PC-3 (cell line): ENCODE data around the gene PLA2G4A. TPM values are rescaled to one million over a fixed set of nuclear protein-coding genes. Genes with fewer than 3 reads are reported as not detected.

ENCODE experiments used
- ATAC-seq: fragments of 200-7000 bp; cut with Tn5 transposase; 2 replicates; pipeline ENCODE4 v1.9.1; 2020; ENCODE audit warnings: mild to moderate bottlenecking, moderate library complexity
- BruUV-seq: library from RNA; stranded (reverse); fragments of 400-500 nt; replicated peaks from 2 replicates; lab custom pipeline; 2021; lab: Mats Ljungman, UMichigan
- CTCF ChIA-PET: fragments of 300-600 bp; sonication (Branson Sonifier 250); formaldehyde crosslinking; loops from one replicate; lab custom pipeline; 2022; ENCODE audit warnings: antibody characterized with exemption; lab: Charles Lee
- POLR2A ChIA-PET: fragments of 300-600 bp; sonication (Branson Sonifier 250); formaldehyde crosslinking; loops from one replicate; lab custom pipeline; 2022; ENCODE audit warnings: antibody characterized with exemption; ENCODE audit not compliant: unreplicated experiment; lab: Charles Lee
- DNase-seq: peaks from one replicate; pipeline ENCODE4 v3.0.0-alpha.2; 2015
- H2AFZ ChIP-seq: fragments of 300-600 bp; sonication (generic); 2 replicates; pipeline ENCODE4 v1.6.0; 2016; ENCODE audit warnings: antibody characterized with exemption, low read length
- H3F3A ChIP-seq: fragments of 300-600 bp; sonication (generic); one replicate; pipeline ENCODE4 v1.6.0; 2017; ENCODE audit warnings: antibody characterized with exemption, low read length, control low read depth, mild to moderate bottlenecking; ENCODE audit not compliant: unreplicated experiment
- H3K27ac ChIP-seq: fragments of 300-600 bp; sonication (generic); 2 replicates; pipeline ENCODE4 v1.5.1; 2016; ENCODE audit warnings: mild to moderate bottlenecking, low read length
- H3K27me3 ChIP-seq: fragments of 300-600 bp; sonication (generic); 2 replicates; pipeline ENCODE4 v1.6.1; 2016; ENCODE audit warnings: low read length, mixed read lengths
- H3K36me3 ChIP-seq: fragments of 300-600 bp; sonication (generic); 2 replicates; pipeline ENCODE4 v1.6.1; 2016; ENCODE audit warnings: low read depth, mixed run types, low read length, mixed read lengths
- H3K4me1 ChIP-seq: fragments of 300-600 bp; sonication (generic); 2 replicates; pipeline ENCODE4 v1.5.1; 2016; ENCODE audit warnings: low read length; ENCODE audit not compliant: insufficient read depth
- H3K4me2 ChIP-seq: fragments of 300-600 bp; sonication (generic); 2 replicates; pipeline ENCODE4 v1.6.0; 2016; ENCODE audit warnings: low read length
- H3K4me3 ChIP-seq: fragments of 300-600 bp; sonication (generic); 2 replicates; pipeline ENCODE4 v1.5.1; 2016; ENCODE audit warnings: mild to moderate bottlenecking, low read length, mixed read lengths
- H3K79me2 ChIP-seq: fragments of 300-600 bp; sonication (generic); 2 replicates; pipeline ENCODE4 v1.6.1; 2017; ENCODE audit warnings: low read length, mixed read lengths
- H3K9ac ChIP-seq: fragments of 300-600 bp; sonication (generic); 2 replicates; pipeline ENCODE4 v1.6.0; 2016; ENCODE audit warnings: mild to moderate bottlenecking, low read length
- H3K9me2 ChIP-seq: fragments of 300-600 bp; sonication (generic); replicated peaks from 2 replicates; pipeline ENCODE4 v1.6.1; 2016; ENCODE audit warnings: mixed run types, low read length, mixed read lengths
- H3K9me3 ChIP-seq: fragments of 300-600 bp; sonication (generic); 2 replicates; pipeline ENCODE4 v1.6.1; 2016; ENCODE audit warnings: low read length, mixed read lengths
- H4K20me1 ChIP-seq: fragments of 300-600 bp; sonication (generic); 2 replicates; pipeline ENCODE4 v1.6.1; 2016; ENCODE audit warnings: low read length, mixed read lengths
- CTCF ChIP-seq: fragments of 300-600 bp; sonication (generic); conservative IDR thresholded peaks from 2 replicates; pipeline ENCODE4 v1.5.1; 2017; ENCODE audit warnings: antibody characterized with exemption, low read depth, mild to moderate bottlenecking, low read length
- EZH2 ChIP-seq: fragments of 300-600 bp; sonication (generic); IDR thresholded peaks from one replicate; pipeline ENCODE4 v1.6.1; 2017; ENCODE audit warnings: antibody characterized with exemption, mild to moderate bottlenecking, low read length; ENCODE audit not compliant: unreplicated experiment
- EZH2phosphoT487 ChIP-seq: fragments of 300-600 bp; sonication (generic); IDR thresholded peaks from 2 replicates; pipeline ENCODE4 v1.6.1; 2018; ENCODE audit warnings: mild to moderate bottlenecking, antibody characterized with exemption, low read length, borderline replicate concordance
- intact Hi-C: fragments of 100-400 bp; cut with micrococcal nuclease; formaldehyde crosslinking; loops from 2 replicates; pipeline ENCODE4 v1.9.0; 2023
- total RNA-seq: library from RNA; depleted of rRNA; stranded (reverse); fragments of >200 nt; gene quantifications from 2 replicates; pipeline ENCODE4 v1.2.3, GENCODE V29; 2014

Gene PLA2G4A
- total RNA-seq, 1 experiment from 2014 or later: 2.3 TPM

DNA sequence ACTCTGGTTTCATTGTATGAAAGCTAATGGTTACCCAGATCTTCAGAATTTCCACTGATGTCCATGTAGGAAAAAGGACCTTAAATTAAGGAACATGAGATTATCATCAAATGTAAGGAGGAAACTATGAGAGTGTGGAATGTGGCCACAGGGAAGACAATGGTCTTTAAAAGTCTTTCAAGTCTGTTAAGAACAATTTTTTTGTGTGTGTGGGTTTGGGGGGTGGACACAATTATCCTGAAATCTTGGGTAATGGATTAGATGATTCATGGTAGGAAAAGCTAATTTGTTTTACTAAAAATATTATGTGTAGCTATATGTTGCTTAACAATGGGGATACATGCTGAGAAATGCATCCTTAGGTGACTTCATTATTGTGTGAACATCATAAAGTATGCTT, 72.9 kb downstream of the PLA2G4A start:
- ATAC-seq (no peak), DNase-seq (no peak)
- Histone ChIP-seq H3K4me3 (no peak overlapping the region), H3K9me3 (no peaks in the 10 kb centered on the region), H3K4me2 (no peak overlapping the region), H3K27ac (no peak overlapping the region), H3K27me3 (no peaks in the 10 kb centered on the region), H4K20me1 (no peaks in the 10 kb centered on the region), H3K36me3 (no peaks in the 10 kb centered on the region), H3K79me2 (no peaks in the 10 kb centered on the region), H3K9me2 (no peaks in the 10 kb centered on the region), H3K9ac (no peak overlapping the region), H2AFZ (no peak overlapping the region), H3K4me1 (no peaks in the 10 kb centered on the region; the same call in 1 of the 2 replicates), H3F3A (no peaks in the 10 kb centered on the region)
- CTCF ChIA-PET: no interaction called here
- no TSS peak for BruUV-seq
- TF ChIP-seq EZH2phosphoT487 (no peak), CTCF (no peak), EZH2 (no peak)
- POLR2A ChIA-PET: no interaction called here
- intact Hi-C loops: no loop called here

- Histone ChIP-seq H3K4me1 (no peaks in the 10 kb centered on the region; the same call in 1 of the 2 replicates), H3K9me2 (no peaks in the 10 kb centered on the region), H4K20me1 (no peaks in the 10 kb centered on the region), H3K27me3 (no peaks in the 10 kb centered on the region), H3F3A (no peaks in the 10 kb centered on the region), H3K9me3 (no peaks in the 10 kb centered on the region), H3K4me2 (no peak overlapping the region), H2AFZ (no peak overlapping the region), H3K4me3 (no peak overlapping the region), H3K9ac (no peak overlapping the region), H3K36me3 (no peaks in the 10 kb centered on the region), H3K27ac (no peak overlapping the region), H3K79me2 (no peaks in the 10 kb centered on the region)
- no TSS peak for BruUV-seq
- ChIA-PET POLR2A (no interaction called here), CTCF (no interaction called here)
- TF ChIP-seq CTCF: no peak
- no peak for TF ChIP-seq EZH2phosphoT487
- TF ChIP-seq EZH2: no peak
- ATAC-seq (no peak), DNase-seq (no peak)
- intact Hi-C loops: no loop called here
Observed at GRCh38 chr1:186903374-186904136, 74.8 kb downstream of the PLA2G4A start.

GRCh38 chr1:186904361-186904760, 75.6 kb downstream of the PLA2G4A start:
- ATAC-seq (no peak), DNase-seq (no peak)
- H3K27me3 ChIP-seq: no peaks in the 10 kb centered on the region
- no peaks in the 10 kb centered on the region; the same call in 1 of the 2 replicates for H3K4me1 ChIP-seq
- POLR2A ChIA-PET: no interaction called here
- no peaks in the 10 kb centered on the region for H4K20me1 ChIP-seq
- H3K4me2 ChIP-seq: no peak overlapping the region
- no peaks in the 10 kb centered on the region for H3K79me2 ChIP-seq
- H3K9me2 ChIP-seq: no peaks in the 10 kb centered on the region
- TF ChIP-seq EZH2phosphoT487: no peak
- no peak for TF ChIP-seq EZH2
- no peak for TF ChIP-seq CTCF
- intact Hi-C loops: no loop called here
- no peak overlapping the region for H2AFZ ChIP-seq
- no TSS peak for BruUV-seq
- H3K36me3 ChIP-seq: no peaks in the 10 kb centered on the region
- H3K9me3 ChIP-seq: no peaks in the 10 kb centered on the region
- H3K27ac ChIP-seq: no peak overlapping the region
- no peaks in the 10 kb centered on the region for H3F3A ChIP-seq
- H3K4me3 ChIP-seq: no peak overlapping the region
- CTCF ChIA-PET: no interaction called here
- no peak overlapping the region for H3K9ac ChIP-seq
